Endothelial cell of umbilical vein (primary cell): Measurements from ENCODE around the gene JDP2.

Experiments used
- CTCF ChIP-seq, 2 donors: IDR thresholded peaks; 1 replicate in 1 of 2; 2 replicates in 1 of 2; pipeline ENCODE4 v1.5.1; 2011; ENCODE audit warnings: low read length in 2 of 2, mild to moderate bottlenecking in 2 of 2, moderate library complexity in 2 of 2, control low read depth in 1 of 2, inconsistent platforms in 1 of 2, low read depth in 1 of 2; ENCODE audit not compliant: insufficient read depth in 1 of 2; ENCODE audit errors: extremely low read depth in 1 of 2
- GATA2 ChIP-seq: IDR thresholded peaks from 2 replicates; pipeline ENCODE4 v1.7.0; 2011; ENCODE audit warnings: low read depth, mild to moderate bottlenecking, moderate library complexity, mixed read lengths, low read length; ENCODE audit not compliant: insufficient read length, insufficient read depth
- POLR2A ChIP-seq: IDR thresholded peaks from 2 replicates; pipeline ENCODE4 v1.6.1; 2012; ENCODE audit warnings: low read depth, mild to moderate bottlenecking, control low read depth, low read length

- TF ChIP-seq CTCF (IDR thresholded peaks at IDR 0.05; ENCODE audit: extremely low read depth in 1 of 2, insufficient read depth in 1 of 2, low read depth in 1 of 2, low read length in 2 of 2) (no peak), GATA2 (no peak), POLR2A (no peak)
Measured at GRCh38 chr14:75484711-75485429, 57.0 kb downstream of the JDP2 start.
